Stimulated activated CD8-positive, alpha-beta memory T cell treated with anti-CD3 and anti-CD28 coated beads, Interleukin-15, amount 100 ng/mL, for 24 hours (primary cell): Measurements from ENCODE around the gene MAN1B1.
"Not testable (repeated sequence)": the region's sequence is repeated elsewhere in the genome, so short reads cannot be mapped to it uniquely, and the experiment has no call there.

Source experiments
- DNase-seq: peaks from one replicate; pipeline ENCODE4 v3.0.0-alpha.2; 2020; ENCODE audit warnings: low read depth

MAN1B1 gene

GRCh38 chr9:137052998-137053943 lies 33.5 kb upstream of the MAN1B1 start:
- DNase-seq: no peak

GRCh38 chr9:137053944-137054931 lies 32.5 kb upstream of the MAN1B1 start, which contains the start of gene ENTPD2:
Gene ENTPD2 (minus strand): TSS chr9:137054061. CDS start chr9:137053997, 64 bp downstream.
- no peak for DNase-seq

- DNase-seq: no peak
Measured at GRCh38 chr9:137054932-137055384, 31.8 kb upstream of the MAN1B1 start.

- DNase-seq: no peak
Measured at GRCh38 chr9:137055385-137056364, 31.1 kb upstream of the MAN1B1 start.

- DNase-seq: no peak
Measured at GRCh38 chr9:137056739-137057415, 29.9 kb upstream of the MAN1B1 start.

- DNase-seq: no peak
Measured at GRCh38 chr9:137057545-137057944, 29.2 kb upstream of the MAN1B1 start.

GRCh38 chr9:137058521-137059234 lies 28.1 kb upstream of the MAN1B1 start:
- DNase-seq: no peak

GRCh38 chr9:137062384-137062783 lies 24.4 kb upstream of the MAN1B1 start:
- no peak for DNase-seq

GRCh38 chr9:137062798-137063197 lies 24.0 kb upstream of the MAN1B1 start:
- DNase-seq: not testable (repeated sequence)

GRCh38 chr9:137063311-137064026 lies 23.3 kb upstream of the MAN1B1 start:
- DNase-seq: no peak

GRCh38 chr9:137064027-137064879 lies 22.5 kb upstream of the MAN1B1 start:
- DNase-seq: peak; percentile 68

- no peak for DNase-seq
Measured at GRCh38 chr9:137064880-137065164, 22.0 kb upstream of the MAN1B1 start.

GRCh38 chr9:137065336-137065967 lies 21.3 kb upstream of the MAN1B1 start:
- no peak for DNase-seq

GRCh38 chr9:137066096-137066861 lies 20.5 kb upstream of the MAN1B1 start:
- DNase-seq: no peak

- peak; percentile 72 for DNase-seq
Measured at GRCh38 chr9:137067860-137068538, 18.8 kb upstream of the MAN1B1 start.
